GM12878 (cell line): ENCODE results near the gene C1orf50. TPM values are rescaled to one million over a fixed set of nuclear protein-coding genes. Genes with fewer than 3 reads are reported as not detected.
A peak's percentile ranks its signal among the peaks of the same experiment; 100 is the strongest.

ENCODE experiments used
- ATAC-seq: fragments of 200-7000 bp; cut with Tn5 transposase; 3 replicates; pipeline ENCODE4 v1.9.1; 2020; ENCODE audit warnings: mild to moderate bottlenecking, moderate library complexity
- BruUV-seq: library from RNA; stranded (reverse); fragments of 400-500 nt; replicated peaks from 2 replicates; lab custom pipeline; 2021; lab: Mats Ljungman, UMichigan
- CTCF ChIA-PET: fragments of 300-600 bp; sonication (Branson Sonifier 250); formaldehyde crosslinking; extraction: SDS; loops from one replicate; lab custom pipeline; 2021; ENCODE audit warnings: inconsistent platforms; lab: Yijun Ruan, JAX
- POLR2A ChIA-PET: fragments of 350-600 bp; formaldehyde crosslinking; extraction: SDS; loops from one replicate; lab custom pipeline; 2021; ENCODE audit warnings: inconsistent platforms; lab: Charles Lee
- RAD21 ChIA-PET: fragments of 300-600 bp; sonication (Branson Sonifier 250); formaldehyde crosslinking; loops from one replicate; lab custom pipeline; 2023; ENCODE audit warnings: antibody characterized with exemption; ENCODE audit not compliant: unreplicated experiment; lab: Charles Lee
- SMC1A ChIA-PET: fragments of 300-600 bp; sonication (Branson Sonifier 250); formaldehyde crosslinking; loops from one replicate; lab custom pipeline; 2023; ENCODE audit not compliant: unreplicated experiment, uncharacterized antibody; lab: Charles Lee
- DNase-seq: peaks from one replicate; pipeline ENCODE4 v3.0.0-alpha.2; 2011; ENCODE audit warnings: low read depth, low spot score
- FAIRE-seq: peaks from 3 replicates; lab custom pipeline; 2011; peaks lifted over from hg19 to GRCh38; lab: Jason Lieb, UNC
- H2AFZ ChIP-seq: 2 replicates; pipeline ENCODE4 v1.6.0; 2011; ENCODE audit warnings: low read depth, low read length, control low read depth; ENCODE audit not compliant: control insufficient read depth
- H3K27ac ChIP-seq: 2 replicates; pipeline ENCODE4 v1.5.1; 2011; ENCODE audit warnings: control low read depth; ENCODE audit not compliant: control insufficient read depth, insufficient read depth
- H3K27me3 ChIP-seq, 2 experiments: replicated peaks in 1 of 2; 2 replicates each; pipeline versions ENCODE4 v1.6.0 to v1.6.1; 2011; ENCODE audit warnings: low read length in 1 of 2; ENCODE audit not compliant: control insufficient read depth in 2 of 2, insufficient read depth in 2 of 2
- H3K36me3 ChIP-seq, 2 experiments: 2 replicates each; pipeline ENCODE4 v1.5.1; 2011; ENCODE audit warnings: low read length in 1 of 2; ENCODE audit not compliant: control insufficient read depth in 2 of 2, insufficient read depth in 2 of 2
- H3K4me1 ChIP-seq: 2 replicates; pipeline ENCODE4 v1.6.1; 2011; ENCODE audit warnings: mild to moderate bottlenecking, low read length, moderate library complexity, mixed read lengths; ENCODE audit not compliant: control insufficient read depth, insufficient read depth
- H3K4me2 ChIP-seq: 2 replicates; pipeline ENCODE4 v1.6.0; 2011; ENCODE audit warnings: control low read depth; ENCODE audit not compliant: control insufficient read depth, insufficient read depth
- H3K4me3 ChIP-seq: fragments of 200-600 bp; sonication (generic); 2 replicates; pipeline ENCODE4 v1.5.1; 2016
- H3K79me2 ChIP-seq: 2 replicates; pipeline ENCODE4 v1.6.0; 2011; ENCODE audit warnings: low read length; ENCODE audit not compliant: control insufficient read depth, insufficient read depth
- H3K9ac ChIP-seq: 2 replicates; pipeline ENCODE4 v1.8.0; 2011; ENCODE audit warnings: low read length, control low read depth, mixed read lengths; ENCODE audit not compliant: control insufficient read depth, insufficient read depth
- H3K9me3 ChIP-seq: replicated peaks from 3 replicates; pipeline ENCODE4 v1.5.1; 2011; ENCODE audit warnings: mild to moderate bottlenecking, low read length; ENCODE audit not compliant: control insufficient read depth, insufficient read depth
- H4K20me1 ChIP-seq: 2 replicates; pipeline ENCODE4 v1.6.0; 2011; ENCODE audit not compliant: control insufficient read depth, insufficient read depth
- CHD2 ChIP-seq: IDR thresholded peaks from 2 replicates; pipeline ENCODE4 v1.6.1; 2011; ENCODE audit warnings: low read depth, low read length, improper control_type of control experiment, borderline replicate concordance
- CTCF ChIP-seq, 3 experiments: IDR thresholded peaks in 2 of 3; conservative IDR thresholded peaks in 1 of 3; 2 replicates each; pipeline ENCODE4 v1.5.1; 2011; ENCODE audit warnings: low read depth in 3 of 3, low read length in 3 of 3, mild to moderate bottlenecking in 3 of 3, control low read depth in 2 of 3, moderate library complexity in 2 of 3, inconsistent platforms in 1 of 3, mixed read lengths in 1 of 3; ENCODE audit not compliant: control insufficient read depth in 2 of 3, insufficient read depth in 1 of 3; ENCODE audit errors: extremely low read depth in 1 of 3
- E2F4 ChIP-seq: IDR thresholded peaks from 2 replicates; pipeline ENCODE4 v1.6.1; 2012; ENCODE audit warnings: low read depth, low read length, improper control_type of control experiment
- E4F1 ChIP-seq: fragments of 450-650 bp; IDR thresholded peaks from 2 replicates; pipeline ENCODE4 v1.6.1; 2018; ENCODE audit warnings: borderline replicate concordance, mild to moderate bottlenecking; ENCODE audit not compliant: partially characterized antibody
- ETV6 ChIP-seq, 2 experiments: fragments of 450-650 bp in 1 of 2; IDR thresholded peaks in 1 of 2; conservative IDR thresholded peaks in 1 of 2; 2 replicates each; pipeline ENCODE4 v1.6.1; 2014; ENCODE audit warnings: antibody characterized with exemption in 1 of 2, borderline replicate concordance in 1 of 2, low read depth in 1 of 2, mild to moderate bottlenecking in 1 of 2, moderate library complexity in 1 of 2
- HDGF ChIP-seq: fragments of 450-650 bp; IDR thresholded peaks from 2 replicates; pipeline ENCODE4 v1.6.1; 2016; ENCODE audit warnings: antibody characterized with exemption
- NBN ChIP-seq: fragments of 450-650 bp; IDR thresholded peaks from 2 replicates; pipeline ENCODE4 v1.6.1; 2016
- POLR2AphosphoS2 ChIP-seq: IDR thresholded peaks from 2 replicates; pipeline ENCODE4 v1.6.1; 2011; ENCODE audit warnings: low read depth, mild to moderate bottlenecking, low read length, improper control_type of control experiment, moderate library complexity
- RAD21 ChIP-seq: IDR thresholded peaks from 2 replicates; pipeline ENCODE4 v1.6.1; 2011; ENCODE audit warnings: mild to moderate bottlenecking, low read depth, low read length, moderate library complexity; ENCODE audit not compliant: insufficient read depth
- SMC3 ChIP-seq: IDR thresholded peaks from 2 replicates; pipeline ENCODE4 v1.6.1; 2011; ENCODE audit warnings: low read length, improper control_type of control experiment, borderline replicate concordance
- SP1 ChIP-seq: IDR thresholded peaks from one replicate; pipeline ENCODE4 v1.6.1; 2011; ENCODE audit warnings: low read depth, low read length
- YY1 ChIP-seq: IDR thresholded peaks from 2 replicates; pipeline ENCODE4 v1.6.1; 2011; ENCODE audit warnings: low read depth, mild to moderate bottlenecking, low read length
- ZNF274 ChIP-seq: IDR thresholded peaks from one replicate; pipeline ENCODE4 v1.8.0; 2011; ENCODE audit not compliant: insufficient read length, insufficient read depth
- ZNF384 ChIP-seq: IDR thresholded peaks from 2 replicates; pipeline ENCODE4 v1.6.1; 2012; ENCODE audit warnings: low read depth, mild to moderate bottlenecking, low read length, improper control_type of control experiment, borderline replicate concordance
- WGBS: methylation state at CpG from one replicate; pipeline ENCODE4 v1.1.6; 2016; ENCODE audit warnings: low lambda C conversion rate; ENCODE audit not compliant: insufficient replicate concordance, insufficient coverage; ENCODE audit errors: missing lambda C conversion rate; 5-methylcytosine and 5-hydroxymethylcytosine counted together
- in situ Hi-C: fragments of 300-500 bp; cut with MboI; formaldehyde crosslinking; loops from 9 replicates; pipeline ENCODE4 v1.14.3; 2018; ENCODE audit warnings: mixed read lengths
- intact Hi-C: fragments of 100-400 bp; cut with micrococcal nuclease; formaldehyde crosslinking; loops from one replicate; pipeline ENCODE4 v1.14.2; 2022; ENCODE audit not compliant: unreplicated experiment
- polyA plus RNA-seq, 11 experiments: library from polyadenylated mRNA; depleted of rRNA in 4 of 11; unstranded in 6 of 11; stranded (reverse) in 5 of 11; fragments of >200 nt; fragmentation: Nextera tagmentation in 4 of 11; fragmentation: Illumina TruSeq in 1 of 11; extraction: Ambion mirVana in 4 of 11; extraction: Trizol in 1 of 11; gene quantifications; 1 replicate in 1 of 11; 2 replicates in 10 of 11; pipeline versions ENCODE4 v1.2.1 to v1.2.3, GENCODE V29; 2011 to 2016; ENCODE audit warnings: inconsistent platforms in 2 of 11, missing spikeins in 2 of 11, low read depth in 1 of 11
- total RNA-seq, 4 experiments: library from RNA; depleted of rRNA in 3 of 4; stranded (reverse); fragments of >200 nt in 3 of 4; fragmentation: Illumina TruSeq in 1 of 4; extraction: Trizol in 1 of 4; gene quantifications; 2 replicates each; pipeline versions ENCODE4 v1.2.1 to v1.2.3, GENCODE V29; 2013 to 2021
- TF ChIP-seq, protein P1 (sequence below): fragments of 450-650 bp; IDR thresholded peaks from 2 replicates; pipeline ENCODE4 v1.6.1; 2017; ENCODE audit warnings: mild to moderate bottlenecking, low read depth, inconsistent platforms; ENCODE audit not compliant: poor library complexity, severe bottlenecking

C1orf50 gene
- total and polyA plus RNA-seq, 10 of the 15 experiments (the other 5 are each of a cell fraction or from before 2014, with no cell fraction given) = 1.2 to 10.7 (median 6.7) TPM

DNA sequence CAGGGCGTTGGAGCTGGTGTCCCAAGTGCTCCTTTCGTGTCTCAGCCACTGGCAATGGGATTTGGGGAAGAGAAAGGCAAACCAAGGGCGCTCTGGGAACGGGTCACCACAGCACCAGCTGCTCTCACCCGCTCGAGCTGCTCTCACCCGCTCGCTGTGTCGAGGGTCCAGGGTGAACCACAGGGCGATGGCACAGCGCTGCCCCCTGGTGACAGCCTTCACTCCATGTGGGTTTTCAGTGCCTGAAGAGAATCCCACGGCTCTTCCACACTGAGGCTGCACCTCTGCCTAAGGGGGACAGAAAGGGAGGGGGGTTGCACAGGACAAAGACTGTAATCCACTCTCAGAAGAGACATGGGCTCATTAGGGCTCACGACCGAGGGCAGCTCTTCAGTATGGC, 19.9 kb upstream of the C1orf50 start:
- H3K9ac ChIP-seq = no peak overlapping the region
- no peaks in the 10 kb centered on the region for H3K4me1 ChIP-seq
- in situ Hi-C loops = no loop called here
- no peaks in the 10 kb centered on the region for H3K27me3 ChIP-seq
- CTCF ChIA-PET = interaction anchor here (0.6 to 2.3 kb wide), 9 partner anchors 18 to 401 kb away, joined by 3 to 9 read pairs (median 3); no protein-coding TSS in a partner anchor
- FAIRE-seq (no peak), ATAC-seq (peak; percentile 74), DNase-seq (no peak)
- no peaks in the 10 kb centered on the region for H3K9me3 ChIP-seq
- H4K20me1 ChIP-seq = no peaks in the 10 kb centered on the region
- H3K4me3 ChIP-seq = no peak overlapping the region
- no peak overlapping the region for H3K4me2 ChIP-seq
- no peaks in the 10 kb centered on the region for H3K79me2 ChIP-seq
- WGBS = 46% methylated on average over 14 of the region's 14 CpGs
- POLR2A ChIA-PET = no interaction called here
- no peak overlapping the region for H3K27ac ChIP-seq
- H3K36me3 ChIP-seq = peaks cover 7% of the 10 kb centered on the region in 2 experiments; a peak in 3 of 4 replicates
- H2AFZ ChIP-seq = no peak overlapping the region
- intact Hi-C loops = loop anchor here (2.0 to 5.0 kb wide), 2 partner anchors 168 to 405 kb away; no protein-coding TSS in a partner anchor
- no TSS peak for BruUV-seq
- SMC1A ChIA-PET = interaction anchor here (1.1 kb wide), 1 partner anchor 169 kb away, joined by 4 read pairs; no protein-coding TSS in a partner anchor
- RAD21 ChIA-PET = no interaction called here
- TF ChIP-seq HDGF = no peak
- TF ChIP-seq, protein P1, sequence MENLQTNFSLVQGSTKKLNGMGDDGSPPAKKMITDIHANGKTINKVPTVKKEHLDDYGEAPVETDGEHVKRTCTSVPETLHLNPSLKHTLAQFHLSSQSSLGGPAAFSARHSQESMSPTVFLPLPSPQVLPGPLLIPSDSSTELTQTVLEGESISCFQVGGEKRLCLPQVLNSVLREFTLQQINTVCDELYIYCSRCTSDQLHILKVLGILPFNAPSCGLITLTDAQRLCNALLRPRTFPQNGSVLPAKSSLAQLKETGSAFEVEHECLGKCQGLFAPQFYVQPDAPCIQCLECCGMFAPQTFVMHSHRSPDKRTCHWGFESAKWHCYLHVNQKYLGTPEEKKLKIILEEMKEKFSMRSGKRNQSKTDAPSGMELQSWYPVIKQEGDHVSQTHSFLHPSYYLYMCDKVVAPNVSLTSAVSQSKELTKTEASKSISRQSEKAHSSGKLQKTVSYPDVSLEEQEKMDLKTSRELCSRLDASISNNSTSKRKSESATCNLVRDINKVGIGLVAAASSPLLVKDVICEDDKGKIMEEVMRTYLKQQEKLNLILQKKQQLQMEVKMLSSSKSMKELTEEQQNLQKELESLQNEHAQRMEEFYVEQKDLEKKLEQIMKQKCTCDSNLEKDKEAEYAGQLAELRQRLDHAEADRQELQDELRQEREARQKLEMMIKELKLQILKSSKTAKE = no peak
- TF ChIP-seq ZNF274 = no peak
- TF ChIP-seq YY1 = 0 out of 2 replicates have a peak, but pooled peaks have one; percentile 19
- TF ChIP-seq CHD2 = no peak
- no peak for TF ChIP-seq ETV6 (conservative IDR thresholded peaks at IDR 0.05 in 1 of 2, IDR thresholded peaks at IDR 0.05 in 1 of 2; ENCODE audit: borderline replicate concordance in 1 of 2, low read depth in 1 of 2)
- peak; percentile 65 to 69 (median 67) for TF ChIP-seq CTCF (IDR thresholded peaks at IDR 0.05 in 2 of 3, conservative IDR thresholded peaks at IDR 0.05 in 1 of 3; ENCODE audit: control insufficient read depth in 2 of 3, extremely low read depth in 1 of 3, insufficient read depth in 1 of 3, low read depth in 3 of 3, low read length in 3 of 3)
- no peak for TF ChIP-seq ZNF384
- no peak for TF ChIP-seq NBN
- peak; percentile 78 for TF ChIP-seq SMC3
- no peak for TF ChIP-seq SP1
- TF ChIP-seq E4F1 = no peak
- no peak for TF ChIP-seq E2F4
- no peak for TF ChIP-seq POLR2AphosphoS2
- peak; percentile 66 for TF ChIP-seq RAD21
